Liver (tissue), 9 donors: ENCODE data around the gene SMYD1. TPM values are rescaled to one million over a fixed set of nuclear protein-coding genes. Genes with fewer than 3 reads are reported as not detected.

Source experiments
- DNase-seq: peaks from one replicate; pipeline ENCODE4 v3.0.0-alpha.2; 2017; ENCODE audit warnings: low spot score
- H3K27ac ChIP-seq, 2 donors: one replicate each; pipeline ENCODE4 v1.7.0; 2013; ENCODE audit warnings: inconsistent platforms in 2 of 2, low read length in 2 of 2, control low read depth in 1 of 2, low read depth in 1 of 2, mild to moderate bottlenecking in 1 of 2
- H3K27me3 ChIP-seq, 4 donors: one replicate each; pipeline versions ENCODE4 v1.6.1 to v1.7.0; 2013; ENCODE audit warnings: low read length in 3 of 4, inconsistent platforms in 1 of 4, mild to moderate bottlenecking in 1 of 4, moderate library complexity in 1 of 4; ENCODE audit not compliant: control insufficient read depth in 4 of 4, insufficient read depth in 4 of 4
- H3K36me3 ChIP-seq, 4 donors: one replicate each; pipeline versions ENCODE4 v1.6.1 to v1.7.0; 2013; ENCODE audit warnings: low read length in 3 of 4, mild to moderate bottlenecking in 3 of 4, low read depth in 1 of 4, moderate library complexity in 1 of 4; ENCODE audit not compliant: control insufficient read depth in 4 of 4, insufficient read depth in 3 of 4
- H3K4me1 ChIP-seq, 4 donors: one replicate each; pipeline versions ENCODE4 v1.6.1 to v1.7.0; 2013; ENCODE audit warnings: low read length in 3 of 4, mild to moderate bottlenecking in 3 of 4, moderate library complexity in 1 of 4; ENCODE audit not compliant: control insufficient read depth in 4 of 4, insufficient read depth in 4 of 4
- H3K4me3 ChIP-seq, 3 donors: one replicate each; pipeline versions ENCODE4 v1.6.1 to v1.7.0; 2013; ENCODE audit warnings: low read length in 3 of 3, control low read depth in 1 of 3, low read depth in 1 of 3, mild to moderate bottlenecking in 1 of 3
- H3K9ac ChIP-seq, 2 donors: one replicate each; pipeline ENCODE4 v1.7.0; 2013; ENCODE audit warnings: low read length in 2 of 2, mild to moderate bottlenecking in 2 of 2, moderate library complexity in 2 of 2, control low read depth in 1 of 2, low read depth in 1 of 2
- H3K9me3 ChIP-seq, 4 donors: one replicate each; pipeline versions ENCODE4 v1.6.1 to v1.7.0; 2013; ENCODE audit warnings: low read length in 3 of 4; ENCODE audit not compliant: control insufficient read depth in 4 of 4
- ATF3 ChIP-seq: IDR thresholded peaks from 2 replicates; pipeline ENCODE4 v1.6.1; 2016; ENCODE audit warnings: antibody characterized with exemption
- CTCF ChIP-seq: fragments of 150-350 bp; IDR thresholded peaks from 2 replicates; pipeline ENCODE4 v1.5.1; 2017; ENCODE audit warnings: improper control_type of control experiment, low read depth, low read length; ENCODE audit not compliant: missing input control
- FOXA1 ChIP-seq: IDR thresholded peaks from 2 replicates; pipeline ENCODE4 v1.6.1; 2016; ENCODE audit warnings: antibody characterized with exemption
- GABPA ChIP-seq, 2 donors: IDR thresholded peaks in 1 of 2; conservative IDR thresholded peaks in 1 of 2; 2 replicates each; pipeline ENCODE4 v1.6.1; 2016; ENCODE audit warnings: antibody characterized with exemption in 2 of 2, mild to moderate bottlenecking in 1 of 2, moderate library complexity in 1 of 2
- HNF4G ChIP-seq: IDR thresholded peaks from 2 replicates; pipeline ENCODE4 v1.6.1; 2016; ENCODE audit warnings: antibody characterized with exemption
- JUND ChIP-seq, 2 donors: IDR thresholded peaks; 2 replicates each; pipeline ENCODE4 v1.6.1; 2016; ENCODE audit warnings: antibody characterized with exemption in 2 of 2
- MAX ChIP-seq: IDR thresholded peaks from 2 replicates; pipeline ENCODE4 v1.6.1; 2016; ENCODE audit warnings: antibody characterized with exemption
- NR2F2 ChIP-seq: IDR thresholded peaks from 2 replicates; pipeline ENCODE4 v1.6.1; 2016; ENCODE audit warnings: antibody characterized with exemption
- RAD21 ChIP-seq, 2 donors: IDR thresholded peaks; 2 replicates each; pipeline ENCODE4 v1.6.1; 2016; ENCODE audit warnings: antibody characterized with exemption in 2 of 2, mild to moderate bottlenecking in 2 of 2
- RXRA ChIP-seq, 2 donors: IDR thresholded peaks; 2 replicates each; pipeline ENCODE4 v1.6.1; 2017 to 2018; ENCODE audit warnings: antibody characterized with exemption in 2 of 2, mild to moderate bottlenecking in 1 of 2
- SP1 ChIP-seq: IDR thresholded peaks from 2 replicates; pipeline ENCODE4 v1.6.1; 2018; ENCODE audit warnings: antibody characterized with exemption, mild to moderate bottlenecking
- YY1 ChIP-seq: IDR thresholded peaks from 2 replicates; pipeline ENCODE4 v1.6.1; 2016; ENCODE audit warnings: antibody characterized with exemption, mild to moderate bottlenecking
- ZBTB33 ChIP-seq: IDR thresholded peaks from 2 replicates; pipeline ENCODE4 v1.6.1; 2016; ENCODE audit warnings: antibody characterized with exemption
- WGBS: extraction: QIAGEN DNeasy Blood & Tissue Kit; methylation state at CpG from one replicate; pipeline ENCODE4 v1.1.7; 2013; 5-methylcytosine and 5-hydroxymethylcytosine counted together
- polyA plus RNA-seq, 2 donors: library from polyadenylated mRNA; stranded (reverse) in 1 of 2; unstranded in 1 of 2; fragments of 200-250 nt in 1 of 2; fragments of >200 nt in 1 of 2; fragmentation: Nextera tagmentation in 1 of 2; extraction: Ambion mirVana in 1 of 2; gene quantifications; one replicate each; pipeline versions ENCODE4 v1.2.1 to v1.2.3, GENCODE V29; 2013 to 2015
- total RNA-seq, 2 donors: library from RNA; depleted of rRNA; stranded (reverse); fragments of >200 nt; gene quantifications; one replicate each; pipeline ENCODE4 v1.2.3, GENCODE V29; 2014
- donor health status: healthy.
- donor health status: healthy.
- donor health status: healthy.
- donor health status: healthy.
- donor health status: healthy.

SMYD1 gene
- total and polyA plus RNA-seq, 4 donors: not detected

GRCh38 chr2:88087763-88088162 is 20.1 kb downstream of the SMYD1 start (continued):
- no peak for TF ChIP-seq CTCF
- no peak for TF ChIP-seq ZBTB33
- TF ChIP-seq JUND (IDR thresholded peaks at IDR 0.05): no peak
- no peak for TF ChIP-seq NR2F2
- no peak for TF ChIP-seq HNF4G

GRCh38 chr2:88088999-88089398 is 21.4 kb downstream of the SMYD1 start:
- H3K27me3 ChIP-seq: no peaks in the 10 kb centered on the region
- no peak for DNase-seq
- H3K27ac ChIP-seq: no peak overlapping the region
- no peak overlapping the region for H3K4me3 ChIP-seq
- WGBS: 97% methylated on average over 2 of the region's 2 CpGs
- H3K9ac ChIP-seq: no peak overlapping the region
- no peaks in the 10 kb centered on the region for H3K9me3 ChIP-seq
- H3K36me3 ChIP-seq: no peaks in the 10 kb centered on the region
- TF ChIP-seq MAX (no peak), RAD21 (IDR thresholded peaks at IDR 0.05) (no peak), GABPA (IDR thresholded peaks at IDR 0.05 in 1 of 2, conservative IDR thresholded peaks at IDR 0.05 in 1 of 2) (no peak), HNF4G (no peak), FOXA1 (no peak), RXRA (IDR thresholded peaks at IDR 0.05) (no peak)
- H3K4me1 ChIP-seq: no peaks in the 10 kb centered on the region

- Histone ChIP-seq H3K9me3 (no peaks in the 10 kb centered on the region), H3K27ac (no peak overlapping the region), H3K4me1 (no peaks in the 10 kb centered on the region), H3K36me3 (no peaks in the 10 kb centered on the region), H3K27me3 (no peaks in the 10 kb centered on the region), H3K4me3 (no peak overlapping the region), H3K9ac (no peak overlapping the region)
- 89% methylated on average over 8 of the region's 8 CpGs for WGBS
- no peak for DNase-seq
- TF ChIP-seq ATF3 (no peak), GABPA (IDR thresholded peaks at IDR 0.05 in 1 of 2, conservative IDR thresholded peaks at IDR 0.05 in 1 of 2) (no peak), CTCF (no peak), RXRA (IDR thresholded peaks at IDR 0.05) (no peak), YY1 (no peak), RAD21 (IDR thresholded peaks at IDR 0.05) (no peak), JUND (IDR thresholded peaks at IDR 0.05) (no peak), HNF4G (no peak), SP1 (no peak), ZBTB33 (no peak), FOXA1 (no peak)
Measured at GRCh38 chr2:88090446-88091283, 23.0 kb downstream of the SMYD1 start.
